NCI-H82 (cell line): ENCODE results near the gene SDF2.
"Not testable (repeated sequence)": the region's sequence is repeated elsewhere in the genome, so short reads cannot be mapped to it uniquely, and the experiment has no call there.

Experiments
- DNase-seq: peaks from one replicate; lab custom pipeline; 2025; lab: John Stamatoyannopoulos, UW

SDF2 gene

DNA sequence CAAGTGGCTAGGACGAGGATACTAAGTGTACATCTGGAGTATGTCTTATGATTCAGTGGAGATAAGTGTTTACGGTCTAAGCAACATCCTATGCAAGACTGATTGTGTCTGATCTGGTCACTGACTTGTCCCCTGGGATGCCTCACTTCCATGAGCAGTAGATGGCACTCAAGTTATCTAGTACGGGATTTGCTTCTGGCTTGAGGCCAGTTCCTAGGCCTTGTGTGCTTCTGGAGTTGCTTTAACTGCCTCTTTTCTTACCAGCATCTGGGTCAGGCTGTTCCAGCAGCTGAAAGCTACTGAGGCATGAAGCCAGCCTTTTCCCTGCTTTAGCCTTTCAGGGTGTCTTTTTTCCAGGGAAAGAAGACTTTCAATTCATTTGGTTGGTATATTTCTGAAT is 23.3 kb upstream of the SDF2 start:
- peak; percentile 85 for DNase-seq

DNA sequence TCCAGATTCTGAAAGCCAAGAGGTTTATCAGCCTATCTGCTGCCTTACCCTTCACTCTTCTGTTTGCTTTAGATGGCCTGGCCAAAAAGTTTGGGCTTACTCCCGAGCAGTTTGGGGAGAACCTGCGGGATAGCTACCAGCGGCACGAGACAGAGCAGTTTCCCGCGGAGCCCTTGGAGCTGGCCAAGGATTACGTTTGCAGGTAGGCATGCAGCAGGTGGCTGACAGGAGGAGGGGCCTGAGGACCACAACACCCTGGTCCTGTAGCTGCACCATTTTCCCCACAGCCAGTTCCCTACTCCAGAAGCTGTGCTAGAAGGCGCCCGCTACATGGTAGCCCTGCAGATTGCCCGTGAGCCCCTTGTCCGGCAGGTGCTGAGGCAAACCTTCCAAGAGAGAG is 20.9 kb upstream of the SDF2 start:
- DNase-seq, result no peak

DNA sequence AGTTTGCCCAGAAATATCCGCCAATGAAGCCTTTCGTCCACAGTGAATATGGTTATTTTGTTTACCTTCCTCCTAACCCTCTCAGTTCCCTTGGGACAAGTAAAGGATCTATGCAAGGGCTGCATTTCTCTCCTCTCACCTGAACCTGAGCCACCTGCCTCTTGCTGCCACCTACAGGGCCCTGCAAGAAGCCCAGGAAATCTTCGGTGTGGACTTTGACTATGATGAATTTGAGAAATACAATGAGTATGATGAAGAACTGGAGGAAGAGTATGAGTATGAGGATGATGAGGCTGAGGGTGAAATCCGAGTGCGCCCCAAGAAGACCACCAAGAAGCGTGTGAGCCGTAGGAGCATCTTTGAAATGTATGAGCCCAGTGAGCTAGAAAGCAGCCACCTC is 14.3 kb upstream of the SDF2 start:
- DNase-seq, result peak; percentile 37

DNA sequence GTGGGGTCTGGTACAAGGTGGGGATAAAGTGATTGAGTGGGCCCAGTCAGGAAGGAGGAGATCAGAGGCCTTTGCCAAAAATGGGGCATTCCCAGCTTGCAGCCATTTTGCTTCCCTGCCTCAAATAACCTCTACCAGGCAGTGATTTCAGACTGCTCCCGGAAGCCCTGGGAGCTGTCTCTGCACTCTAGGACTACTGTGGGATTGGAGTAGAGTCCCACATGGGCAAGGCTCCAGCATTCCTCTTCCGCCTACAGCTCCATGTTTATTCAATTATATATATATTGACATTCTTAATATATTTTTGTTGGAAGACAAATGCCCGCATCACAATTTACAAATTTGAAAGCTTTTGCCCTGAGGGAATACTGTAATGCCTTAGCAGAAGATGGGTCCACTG is 13.8 kb upstream of the SDF2 start:
- no peak for DNase-seq

DNA sequence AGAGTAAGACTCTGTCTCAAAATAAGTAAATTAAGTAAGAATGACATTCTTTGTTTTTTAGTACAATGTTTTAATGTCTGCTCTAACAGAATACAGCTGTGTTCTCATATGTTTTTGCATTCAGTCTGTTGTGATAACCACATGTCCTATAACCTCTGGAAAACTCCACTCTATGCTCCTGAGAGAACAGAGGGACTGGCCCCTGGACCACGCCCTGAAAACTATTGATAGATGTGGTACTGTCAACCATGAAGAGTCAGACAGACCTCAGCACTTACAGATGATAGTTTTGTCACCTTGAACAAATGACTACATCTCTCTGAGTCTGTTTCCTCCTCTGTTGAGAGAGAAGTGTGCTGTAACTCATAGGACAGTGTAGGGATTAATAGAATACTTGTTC is 8.2 kb upstream of the SDF2 start:
- no peak for DNase-seq

DNA sequence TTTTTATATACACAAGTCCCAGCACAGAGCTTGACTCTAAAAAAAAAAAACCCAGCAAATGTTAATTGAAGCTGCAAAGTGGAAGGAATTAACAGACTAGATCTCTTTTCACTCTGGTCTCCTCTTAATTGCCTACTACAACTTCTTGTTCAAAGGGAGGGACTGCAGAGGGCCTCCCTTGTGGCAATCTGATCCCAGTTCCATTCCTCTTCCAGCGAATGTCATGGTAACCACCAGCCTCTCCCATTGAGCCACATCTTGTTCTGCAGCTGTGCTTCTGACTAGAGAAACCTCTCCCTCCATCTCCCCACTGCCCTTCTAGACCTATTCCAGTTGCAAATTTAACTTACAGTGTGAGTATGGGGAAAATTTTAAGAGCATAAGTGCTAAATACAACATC is 6.2 kb upstream of the SDF2 start:
- DNase-seq, result no peak

DNA sequence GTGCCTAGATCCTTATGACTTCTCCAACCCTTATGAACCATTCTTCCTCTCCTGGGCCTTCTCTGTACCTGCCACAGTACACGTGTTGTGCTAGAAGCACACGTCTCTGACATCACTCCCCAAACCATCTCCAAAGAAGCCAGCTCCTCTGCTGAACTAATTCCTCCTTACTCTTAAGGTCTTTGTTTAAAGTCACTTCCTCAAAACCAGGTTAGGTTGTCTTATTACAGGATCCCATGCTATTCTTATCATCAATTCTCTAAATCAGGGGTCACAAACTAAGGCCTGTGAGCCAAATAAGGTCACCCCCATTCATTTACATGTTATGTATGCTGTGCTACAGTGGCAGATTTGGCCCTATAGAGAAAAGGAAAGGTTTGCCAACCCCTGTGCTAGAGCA is 4.3 kb upstream of the SDF2 start:
- no peak for DNase-seq

DNA sequence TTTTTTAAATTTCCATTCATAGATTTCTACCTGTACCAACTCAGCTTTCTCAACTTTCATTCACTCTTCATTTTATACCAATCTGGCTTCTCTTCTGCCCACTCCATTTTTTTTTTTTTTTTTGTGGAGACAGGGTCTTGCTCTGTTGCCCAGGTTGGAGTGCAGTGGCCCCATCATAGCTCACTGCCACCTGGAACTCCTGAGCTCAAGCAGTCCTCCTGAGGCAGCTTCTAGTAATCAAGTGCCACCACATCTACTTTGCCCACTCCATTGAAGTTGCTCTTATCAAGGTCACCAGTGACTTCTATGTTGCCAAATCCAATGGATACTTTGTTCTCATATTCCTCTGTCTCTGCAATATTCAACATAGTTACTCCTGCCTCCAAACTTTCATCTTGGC is 2.0 kb upstream of the SDF2 start:
- no peak for DNase-seq

DNA sequence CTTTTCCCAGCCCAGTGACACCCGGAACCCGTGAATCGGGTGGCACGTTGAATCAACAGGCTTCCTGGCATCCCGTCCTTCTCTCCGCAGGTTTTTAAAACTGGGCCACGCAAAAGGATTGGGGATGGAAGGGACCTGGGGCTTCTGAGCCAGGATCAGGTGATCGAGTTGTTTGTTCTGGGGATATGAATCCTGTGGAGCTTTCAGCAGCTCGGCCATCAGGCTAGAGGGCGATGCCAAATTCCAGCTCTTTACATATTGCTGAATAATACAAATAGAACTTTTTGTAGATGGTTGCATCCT is 772 bp upstream of the SDF2 start:
- DNase-seq, result peak; percentile 69

DNA sequence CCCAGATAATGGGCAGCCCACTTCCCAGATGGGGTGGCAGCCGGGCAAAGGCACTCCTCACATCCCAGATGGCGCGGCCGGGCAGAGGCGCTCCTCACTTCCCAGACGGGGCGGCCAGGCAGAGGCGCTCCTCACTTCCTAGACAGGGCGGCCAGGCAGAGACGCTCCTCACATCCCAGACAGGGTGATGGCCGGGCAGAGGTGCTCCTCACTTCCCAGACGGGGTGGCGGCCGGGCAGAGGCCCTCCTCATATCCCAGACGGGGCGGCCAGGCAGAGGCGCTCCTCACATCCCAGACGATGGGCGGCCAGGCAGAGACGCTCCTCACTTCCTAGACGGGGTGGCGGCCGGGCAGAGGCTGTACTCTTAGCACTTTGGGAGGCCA is 2.2 kb downstream of the SDF2 start:
- not testable (repeated sequence) for DNase-seq

DNA sequence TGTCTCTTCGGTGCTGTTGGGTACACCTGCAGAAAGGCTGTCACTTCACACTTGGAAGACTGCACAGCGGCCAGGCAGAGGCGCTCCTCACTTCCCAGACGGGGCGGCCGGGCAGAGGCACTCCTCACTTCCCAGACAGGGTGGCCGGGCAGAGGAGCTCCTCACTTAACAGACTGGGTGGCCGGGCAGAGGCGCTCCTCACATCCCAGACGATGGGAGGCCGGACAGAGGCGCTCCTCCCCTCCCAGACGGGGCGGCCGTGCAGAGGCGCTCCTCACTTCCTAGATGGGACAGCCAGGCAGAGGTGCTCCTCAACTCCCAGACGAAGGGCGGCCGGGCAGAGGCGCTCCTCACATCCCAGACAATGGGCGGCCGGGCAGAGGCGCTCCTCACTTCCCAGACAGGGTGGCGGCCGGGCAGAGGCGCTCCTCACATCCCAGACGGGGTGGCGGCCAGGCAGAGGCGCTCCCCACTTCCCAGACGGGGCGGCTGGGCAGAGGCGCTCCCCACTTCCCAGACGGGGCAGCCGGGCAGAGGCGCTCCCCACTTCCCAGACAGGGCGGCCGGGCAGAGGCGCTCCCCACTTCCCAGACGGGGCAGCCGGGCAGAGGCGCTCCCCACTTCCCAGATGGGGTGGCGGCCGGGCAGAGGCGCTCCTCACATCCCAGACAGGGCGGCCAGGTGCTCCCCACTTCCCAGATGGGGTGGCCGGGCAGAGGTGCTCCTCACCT is 2.8 kb downstream of the SDF2 start:
- not testable (repeated sequence) for DNase-seq

DNA sequence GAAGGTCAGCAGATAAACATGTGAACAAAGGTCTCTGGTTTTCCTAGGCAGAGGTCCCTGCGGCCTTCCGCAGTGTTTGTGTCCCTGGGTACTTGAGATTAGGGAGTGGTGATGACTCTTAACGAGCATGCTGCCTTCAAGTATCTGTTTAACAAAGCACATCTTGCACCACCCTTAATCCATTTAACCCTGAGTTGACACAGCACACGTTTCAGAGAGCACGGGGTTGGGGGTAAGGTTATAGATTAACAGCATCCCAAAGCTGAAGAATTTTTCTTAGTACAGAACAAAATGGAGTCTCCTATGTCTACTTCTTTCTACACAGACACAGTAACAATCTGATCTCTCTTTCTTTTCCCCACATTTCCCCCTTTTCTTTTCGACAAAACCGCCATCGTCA is 3.4 kb downstream of the SDF2 start:
- not testable (repeated sequence) for DNase-seq

DNA sequence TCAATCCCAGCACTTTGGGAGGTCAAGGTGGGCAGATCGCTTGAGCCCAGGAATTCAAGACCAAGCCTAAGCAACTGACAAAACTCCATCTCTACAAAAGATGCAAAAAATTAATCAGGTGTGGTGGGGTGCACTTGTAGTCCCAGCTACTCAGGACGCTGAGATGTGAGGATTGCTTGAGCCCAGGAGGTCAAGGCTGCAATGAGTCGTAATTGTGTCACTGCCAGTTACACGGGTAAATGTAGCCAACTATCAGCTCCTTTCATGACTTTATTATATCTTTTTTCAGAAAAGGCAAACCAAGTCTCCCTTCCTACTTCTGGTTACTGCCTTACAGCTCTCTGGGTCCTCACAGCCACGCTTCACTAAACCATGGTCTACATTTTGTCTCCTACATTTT is 4.0 kb downstream of the SDF2 start:
- no peak for DNase-seq

DNA sequence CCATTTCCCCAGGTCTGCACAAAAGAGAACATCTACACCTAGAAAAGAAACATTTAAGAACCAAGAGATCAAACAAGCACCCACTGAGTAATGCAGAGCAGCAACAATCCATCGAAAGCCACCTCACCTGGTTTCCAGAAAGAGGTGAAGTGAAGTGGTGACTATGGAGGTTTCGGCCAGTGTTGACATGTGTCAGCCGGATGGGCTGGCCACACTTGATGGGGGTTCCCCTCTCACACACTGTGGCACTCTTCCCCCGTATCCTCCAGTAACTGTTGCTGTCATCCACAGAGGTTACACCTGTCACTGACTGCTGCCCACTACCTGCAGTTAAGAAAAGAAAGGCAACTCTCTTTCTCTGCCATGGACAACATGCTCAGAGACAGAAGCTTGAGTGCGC is 6.5 kb downstream of the SDF2 start:
- no peak for DNase-seq

DNA sequence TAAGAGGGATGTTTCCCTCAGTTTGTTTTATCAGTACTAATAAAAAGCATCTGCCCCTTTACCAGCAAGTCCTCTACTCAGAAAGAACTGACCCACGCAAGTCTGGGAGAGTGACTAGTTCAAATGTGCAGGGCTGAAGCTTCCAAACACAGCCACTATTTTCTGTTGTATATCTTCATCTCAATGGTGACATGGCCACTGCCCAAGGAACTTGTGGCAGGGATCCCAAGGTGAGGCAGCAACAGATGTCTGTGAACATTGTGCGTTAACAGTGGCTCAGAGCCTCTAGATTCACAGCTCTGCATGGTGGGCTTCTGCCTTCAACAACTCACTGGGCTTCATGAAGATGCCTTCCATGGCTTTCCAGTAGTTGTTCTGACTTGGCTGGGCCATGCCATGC is 13.0 kb downstream of the SDF2 start:
- no peak for DNase-seq

DNA sequence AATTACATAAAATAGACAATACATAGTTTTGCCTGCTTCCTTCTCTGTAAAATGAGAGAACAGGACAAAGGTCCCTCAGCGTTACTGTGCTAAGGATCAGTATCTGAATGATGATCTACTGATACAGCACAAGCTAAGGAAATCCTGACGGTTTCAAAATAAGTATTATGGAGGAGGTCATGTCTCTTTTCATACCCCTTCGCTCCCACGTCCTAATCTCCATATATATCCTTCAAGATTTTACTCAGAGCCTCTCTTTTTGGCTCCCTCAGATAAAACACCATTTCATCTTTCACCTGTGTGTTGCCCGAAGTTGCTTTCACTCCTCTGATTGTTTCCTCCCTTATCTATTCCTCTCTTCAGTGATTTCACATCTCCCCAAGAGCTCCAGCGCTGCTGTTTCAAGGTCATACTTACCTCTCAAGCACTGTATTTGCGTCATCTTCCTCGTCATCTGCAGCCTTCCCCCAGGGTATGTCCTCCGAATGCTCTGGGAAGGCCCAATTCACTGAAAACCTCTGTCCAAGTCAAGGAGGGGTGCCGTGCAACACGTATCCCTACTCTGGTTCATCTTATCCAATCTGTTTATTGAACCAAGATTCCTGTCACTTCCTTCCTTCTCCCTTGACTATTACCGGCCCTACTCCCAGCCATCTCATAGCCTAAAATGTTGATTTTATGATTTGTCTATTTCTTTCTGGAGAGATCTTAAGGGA is 15.5 kb downstream of the SDF2 start:
- DNase-seq, result no peak

DNA sequence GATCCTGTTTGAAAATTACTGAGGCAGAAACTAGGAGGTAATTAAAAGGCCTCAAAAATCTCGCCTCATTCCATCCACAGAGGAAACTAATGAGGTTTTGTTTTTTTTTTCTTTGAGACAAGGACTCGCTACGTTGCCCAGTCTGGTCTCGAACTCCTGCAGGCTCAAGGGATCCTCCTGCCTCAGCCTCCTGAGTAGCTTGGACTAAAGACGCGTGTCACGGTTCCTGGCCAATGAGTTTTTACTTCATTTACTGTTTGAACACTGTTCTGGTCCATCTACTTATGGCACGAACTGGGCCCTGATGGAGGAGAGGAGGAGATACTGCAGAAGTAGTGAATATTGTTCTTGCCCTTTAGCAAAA is 16.1 kb downstream of the SDF2 start:
- no peak for DNase-seq

DNA sequence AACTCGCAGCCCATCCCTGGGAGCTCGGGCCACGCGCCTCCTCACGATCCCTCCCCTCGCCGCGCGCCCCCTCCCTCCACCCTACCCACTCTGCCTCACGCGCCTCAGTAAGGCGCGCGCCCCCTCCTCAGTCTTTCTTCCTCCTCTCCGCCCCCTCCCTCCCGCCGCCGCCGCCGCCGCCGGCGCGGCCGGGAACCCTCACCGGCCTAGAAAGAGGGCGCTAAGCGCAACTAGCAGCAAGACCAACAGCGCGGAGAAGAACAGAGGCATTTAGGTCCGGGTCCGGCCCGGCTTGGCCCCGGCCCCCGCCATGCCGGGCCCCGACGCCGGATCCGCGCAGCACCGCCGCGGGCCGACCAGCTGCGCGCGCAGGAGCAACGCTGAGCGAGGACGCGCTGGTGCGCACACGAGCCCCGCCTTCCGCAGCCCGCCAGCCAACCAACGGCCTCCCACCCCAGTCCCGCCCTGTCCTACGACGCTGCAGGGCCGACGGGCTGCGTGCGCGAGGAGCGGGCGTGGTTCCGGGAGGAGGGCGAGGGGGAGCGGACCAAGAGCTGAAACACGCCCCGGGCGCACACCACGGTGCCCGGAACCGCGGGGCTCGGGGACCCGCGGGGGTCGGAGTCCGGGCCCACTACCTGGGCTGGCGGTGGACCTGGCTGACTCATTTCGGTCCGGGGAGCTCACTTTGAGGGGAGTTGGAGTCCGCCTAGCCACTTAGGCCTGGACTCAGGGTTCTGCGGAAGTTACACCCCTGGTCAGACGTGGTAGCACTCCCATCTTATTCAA is 16.7 kb downstream of the SDF2 start, which contains the start of gene BLTP2:
TSS of gene BLTP2 (minus strand) at position 372 of the 789 bp plus-strand sequence. CDS start at position 270, 102 bp downstream.
- DNase-seq, result peak; percentile 98

DNA sequence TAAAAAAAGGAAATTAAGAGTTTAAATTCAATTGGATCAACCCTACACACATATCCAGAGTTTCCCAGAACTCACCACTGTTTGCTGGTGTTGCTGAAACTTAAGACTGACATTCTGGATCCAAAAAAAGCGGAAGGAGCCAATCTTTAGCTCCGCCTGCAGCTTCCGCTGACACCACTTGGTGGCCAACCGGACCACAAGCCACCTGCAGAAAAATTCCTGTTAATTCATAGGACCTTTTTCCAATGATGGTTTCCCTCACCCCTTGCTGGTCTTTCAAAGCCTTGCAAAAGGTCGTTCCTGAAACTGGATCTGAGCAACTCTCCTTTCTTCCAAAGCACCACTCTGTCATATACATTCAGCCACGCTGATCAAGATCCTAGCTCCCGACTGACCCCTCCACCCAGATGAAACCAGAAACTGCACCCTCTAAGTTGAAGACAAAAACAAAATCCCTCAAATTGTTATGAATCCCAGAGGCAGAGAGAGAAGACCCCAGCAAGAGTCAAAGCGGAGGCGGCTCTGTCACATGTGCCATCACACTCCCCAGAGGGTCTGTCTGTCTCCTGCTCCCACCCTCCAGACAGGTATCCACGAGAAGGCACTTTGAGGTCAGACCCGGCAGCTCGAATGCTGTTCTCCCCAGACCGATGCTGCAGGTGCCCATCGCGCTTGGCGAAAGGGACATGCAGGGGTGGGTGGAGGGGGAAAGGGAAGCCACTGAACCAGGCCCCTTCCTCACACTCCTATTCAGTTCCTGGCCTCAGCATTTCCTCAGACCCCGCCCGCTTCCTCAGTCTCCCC is 17.5 kb downstream of the SDF2 start:
- peak; percentile 78 for DNase-seq

DNA sequence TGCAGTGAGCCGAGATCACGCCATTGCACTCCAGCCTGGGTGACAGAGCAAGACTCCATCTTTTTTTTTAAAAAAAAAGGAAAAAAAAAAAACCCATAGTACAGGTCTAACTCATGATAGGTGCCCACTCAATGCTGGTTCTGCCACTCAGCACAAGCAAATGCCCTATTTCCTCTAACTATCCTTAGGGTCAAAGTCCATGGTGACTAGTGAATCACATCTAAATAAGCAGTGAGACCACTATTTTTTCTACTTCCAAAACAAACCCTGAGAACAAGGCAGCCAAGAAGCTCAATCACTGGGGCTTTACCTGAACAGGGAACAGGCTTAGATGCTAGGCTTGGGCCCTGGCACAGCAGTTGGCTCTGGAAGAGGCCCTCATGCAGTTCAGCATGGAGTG is 20.1 kb downstream of the SDF2 start:
- no peak for DNase-seq

DNA sequence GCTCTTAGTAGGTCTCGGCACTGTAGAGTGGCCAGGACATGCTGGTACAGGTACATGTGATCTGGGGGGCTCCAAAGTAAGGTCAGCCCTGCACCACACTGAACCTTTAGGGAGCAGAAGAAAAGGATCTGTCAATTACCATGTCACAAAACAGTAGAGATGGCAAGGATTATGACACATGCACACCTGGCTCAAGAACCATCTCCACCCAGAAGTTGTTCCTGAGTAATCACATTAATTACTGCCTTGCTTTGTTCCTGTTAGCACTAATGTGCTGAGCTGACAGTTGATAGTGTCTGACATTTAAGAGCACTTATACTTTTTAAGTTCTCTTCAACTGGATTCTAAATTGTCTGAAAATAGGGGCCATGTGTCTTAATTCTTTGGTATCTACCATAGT is 26.2 kb downstream of the SDF2 start:
- no peak for DNase-seq

DNA sequence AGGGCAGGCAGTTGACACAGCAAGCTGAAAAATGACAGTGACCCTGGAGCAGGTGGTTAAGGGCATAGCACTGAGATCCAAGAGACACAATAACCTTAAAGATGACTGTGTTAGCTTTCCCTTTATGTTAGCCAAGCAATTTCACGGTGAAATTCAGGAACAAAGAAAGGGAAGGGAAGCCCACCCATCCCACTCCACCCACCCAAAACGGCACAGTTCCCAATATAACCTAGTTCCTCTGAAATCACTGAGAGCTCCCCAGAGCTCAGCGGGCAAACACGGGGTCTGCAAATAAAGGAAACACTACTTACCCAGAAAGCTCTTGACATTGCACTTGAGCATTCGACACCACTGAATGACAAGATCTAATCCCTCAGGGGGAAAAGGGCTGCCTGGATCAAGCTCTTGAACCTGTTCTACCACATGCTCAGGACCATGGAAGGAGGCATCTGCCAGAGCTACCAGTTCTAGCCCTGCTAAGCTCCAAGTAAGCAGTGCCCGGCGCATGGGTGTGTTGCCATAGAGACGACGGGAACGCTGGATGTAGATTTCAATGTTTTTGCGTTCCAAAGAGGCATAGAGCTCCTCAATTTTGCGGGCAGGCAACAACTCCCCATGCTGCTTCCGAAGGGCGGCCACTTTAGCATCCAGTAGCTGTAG is 27.4 kb downstream of the SDF2 start:
- DNase-seq, result no peak
